ENCODE data around the gene SMYD3.
"Not testable (repeated sequence)": the region's sequence is repeated elsewhere in the genome, so short reads cannot be mapped to it uniquely, and the experiment has no call there.

The SMYD3 gene

GRCh38 chr1:246415028-246415427, 92.1 kb downstream of the SMYD3 start:
- FAIRE-seq: no peak

- FAIRE-seq: no peak
Measured at GRCh38 chr1:246413430-246413829, 93.6 kb downstream of the SMYD3 start.

- no peak for FAIRE-seq
Measured at GRCh38 chr1:246404078-246404477, 103.0 kb downstream of the SMYD3 start.

GRCh38 chr1:246398126-246398813, 108.8 kb downstream of the SMYD3 start:
- FAIRE-seq: no peak

- no peak for FAIRE-seq
Measured at GRCh38 chr1:246397046-246397445, 110.0 kb downstream of the SMYD3 start.

- no peak for FAIRE-seq
Measured at GRCh38 chr1:246396322-246396721, 110.8 kb downstream of the SMYD3 start.

- FAIRE-seq: no peak
Measured at GRCh38 chr1:246394121-246394520, 113.0 kb downstream of the SMYD3 start.

- no peak for FAIRE-seq
Measured at GRCh38 chr1:246390855-246391254, 116.2 kb downstream of the SMYD3 start.

GRCh38 chr1:246384616-246385015, 122.5 kb downstream of the SMYD3 start:
- FAIRE-seq: no peak

GRCh38 chr1:246383791-246384190, 123.3 kb downstream of the SMYD3 start:
- peak; percentile 12 for FAIRE-seq

- FAIRE-seq: no peak
Measured at GRCh38 chr1:246383239-246383589, 123.9 kb downstream of the SMYD3 start.

- FAIRE-seq: no peak
Measured at GRCh38 chr1:246382589-246383238, 124.4 kb downstream of the SMYD3 start.

- no peak for FAIRE-seq
Measured at GRCh38 chr1:246381452-246381851, 125.6 kb downstream of the SMYD3 start.

- no peak for FAIRE-seq
Measured at GRCh38 chr1:246377625-246378153, 129.4 kb downstream of the SMYD3 start.

GRCh38 chr1:246373828-246374569, 133.1 kb downstream of the SMYD3 start:
- no peak for FAIRE-seq

GRCh38 chr1:246372559-246372958, 134.5 kb downstream of the SMYD3 start:
- no peak for FAIRE-seq

- no peak for FAIRE-seq
Measured at GRCh38 chr1:246367041-246367440, 140.0 kb downstream of the SMYD3 start.

GRCh38 chr1:246365708-246366107, 141.4 kb downstream of the SMYD3 start:
- FAIRE-seq: no peak

- FAIRE-seq: no peak
Measured at GRCh38 chr1:246364415-246364941, 142.6 kb downstream of the SMYD3 start.

GRCh38 chr1:246357014-246357598, 150.0 kb downstream of the SMYD3 start:
- not testable (repeated sequence) for FAIRE-seq

- FAIRE-seq: no peak
Measured at GRCh38 chr1:246355411-246356230, 151.5 kb downstream of the SMYD3 start.

- FAIRE-seq: no peak
Measured at GRCh38 chr1:246351721-246352120, 155.4 kb downstream of the SMYD3 start.
